ENCODE data around the gene MGAT3.

DNA sequence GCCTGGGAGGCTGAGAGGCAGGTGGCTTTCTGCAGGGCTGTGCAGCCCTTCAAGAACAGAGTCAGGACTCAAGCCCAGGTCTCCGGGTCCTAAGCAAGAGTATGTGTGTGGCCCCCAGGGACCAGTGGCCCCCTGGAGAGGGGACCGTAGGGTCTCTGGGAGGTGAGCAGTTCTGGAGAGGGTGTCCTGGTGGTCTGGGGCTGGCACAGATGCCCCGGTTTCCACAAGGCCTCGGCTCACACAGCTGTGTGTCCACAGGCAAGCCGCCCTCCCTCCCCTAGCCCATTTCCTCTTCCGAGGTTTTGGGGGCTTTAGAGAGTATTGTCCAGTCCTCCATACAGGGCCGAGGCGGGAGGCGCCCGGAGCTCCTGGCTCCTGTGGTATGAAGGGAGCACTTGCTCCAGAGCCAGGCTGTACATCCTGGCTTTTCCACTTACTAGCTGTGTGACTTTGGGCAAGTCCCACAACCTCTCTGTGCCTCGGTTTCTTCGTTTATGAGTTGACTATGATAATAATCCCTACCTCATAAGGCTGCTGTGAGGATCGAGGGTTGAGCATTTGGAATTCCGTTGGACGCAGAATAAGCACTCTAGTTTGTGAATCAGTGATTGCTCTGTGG is 79.1 kb downstream of the MGAT3 start:
- no peak for TF ChIP-seq MAX (IDR thresholded peaks at IDR 0.05; ENCODE audit: insufficient read depth, insufficient read length)
- no peak for TF ChIP-seq EZH2 (IDR thresholded peaks at IDR 0.05; ENCODE audit: borderline replicate concordance, low read depth, low read length, severe bottlenecking)
- no peak for TF ChIP-seq POLR2AphosphoS5 (IDR thresholded peaks at IDR 0.05; ENCODE audit: insufficient read depth, low read depth, low read length)
- no peak for TF ChIP-seq FOS (IDR thresholded peaks at IDR 0.05; ENCODE audit: borderline replicate concordance, insufficient read depth, low read length)
- no peak for TF ChIP-seq CTCF (IDR thresholded peaks at IDR 0.05; ENCODE audit: extremely low read depth in 1 of 2, insufficient read depth in 1 of 2, low read depth in 1 of 2, low read length in 2 of 2)
- TF ChIP-seq POLR2A (IDR thresholded peaks at IDR 0.05; ENCODE audit: low read depth, low read length), result no peak
- no peak for TF ChIP-seq MYC (IDR thresholded peaks at IDR 0.05; ENCODE audit: low read depth, low read length)
- no peak for TF ChIP-seq JUN (IDR thresholded peaks at IDR 0.05; ENCODE audit: borderline replicate concordance, insufficient read depth, insufficient read length, low read depth)

Data from endothelial cell of umbilical vein (primary cell).